Stimulated activated naive CD8-positive, alpha-beta T cell treated with anti-CD3 and anti-CD28 coated beads, Interleukin-15, amount 100 ng/mL, for 72 hours (primary cell): Measurements from ENCODE around the gene C1QTNF6.

Experiments used
- ATAC-seq: fragments of 150-1000 bp; cut with Tn5 transposase; 2 replicates; pipeline ENCODE4 v1.10.0; 2021; ENCODE audit warnings: mild to moderate bottlenecking, moderate library complexity
- DNase-seq, 2 donors: peaks; one replicate each; pipeline ENCODE4 v3.0.0; 2021 to 2022
- H3K27ac Mint-ChIP-seq, 2 donors: one replicate each; pipeline ENCODE4 v1.8.0; 2022; ENCODE audit warnings: mild to moderate bottlenecking in 2 of 2, mixed read lengths in 2 of 2, moderate library complexity in 2 of 2
- H3K27me3 Mint-ChIP-seq: one replicate; pipeline ENCODE4 v1.8.0; 2022; ENCODE audit warnings: mixed read lengths
- H3K4me1 Mint-ChIP-seq: one replicate; pipeline ENCODE4 v1.8.0; 2022; ENCODE audit warnings: mild to moderate bottlenecking, mixed read lengths
- H3K4me3 Mint-ChIP-seq, 2 donors: one replicate each; pipeline ENCODE4 v1.8.0; 2022; ENCODE audit warnings: mild to moderate bottlenecking in 2 of 2, mixed read lengths in 2 of 2, moderate library complexity in 1 of 2
- H3K9me3 Mint-ChIP-seq, 2 donors: one replicate each; pipeline ENCODE4 v1.8.0; 2022; ENCODE audit warnings: mixed read lengths in 2 of 2

The C1QTNF6 gene

GRCh38 chr22:37157516-37158285 is 30.3 kb downstream of the C1QTNF6 start:
- Mint-ChIP-seq H3K4me1 (peaks cover 94% of the 10 kb centered on the region), H3K9me3 (peaks cover 0 to 9% of the 10 kb centered on the region in 2 donors), H3K4me3 (no peak overlapping the region), H3K27me3 (no peaks in the 10 kb centered on the region), H3K27ac (no peak overlapping the region)
- DNase-seq (no peak), ATAC-seq (no peak)

- Mint-ChIP-seq H3K27me3 (no peaks in the 10 kb centered on the region), H3K4me1 (peaks cover 93% of the 10 kb centered on the region), H3K9me3 (peaks cover under 1 to 9% of the 10 kb centered on the region in 2 donors), H3K27ac (peak overlapping the region in 1 of 2 donors; percentile 44), H3K4me3 (no peak overlapping the region)
- DNase-seq (no peak), ATAC-seq (no peak)
Measured at GRCh38 chr22:37156686-37157435, 31.2 kb downstream of the C1QTNF6 start.

DNA sequence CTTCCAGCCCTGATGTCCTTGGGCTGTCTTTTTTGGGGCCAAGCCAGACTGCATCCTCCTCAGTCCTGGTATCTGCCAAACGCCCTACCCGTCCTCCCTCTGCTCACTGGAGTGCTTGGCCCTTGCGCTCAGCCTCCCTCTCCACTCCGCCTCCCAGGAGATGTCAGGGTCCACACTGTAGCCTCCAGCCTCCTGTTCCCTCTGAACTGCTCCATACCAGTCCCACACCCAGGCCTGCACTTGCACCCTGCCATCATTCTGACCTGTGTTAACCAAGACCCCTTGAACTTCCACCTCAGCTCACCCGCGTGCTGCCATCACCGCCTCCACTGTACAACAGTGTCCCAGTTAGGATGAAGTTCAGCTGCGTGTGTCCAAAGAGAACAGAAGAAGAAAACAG is 32.1 kb downstream of the C1QTNF6 start:
- no peak overlapping the region for H3K27ac Mint-ChIP-seq
- ATAC-seq (no peak), DNase-seq (no peak)
- H3K9me3 Mint-ChIP-seq, result peaks cover 9% of the 10 kb centered on the region in 2 donors
- no peak overlapping the region for H3K4me3 Mint-ChIP-seq
- H3K4me1 Mint-ChIP-seq, result peaks cover 93% of the 10 kb centered on the region
- H3K27me3 Mint-ChIP-seq, result no peaks in the 10 kb centered on the region

DNA sequence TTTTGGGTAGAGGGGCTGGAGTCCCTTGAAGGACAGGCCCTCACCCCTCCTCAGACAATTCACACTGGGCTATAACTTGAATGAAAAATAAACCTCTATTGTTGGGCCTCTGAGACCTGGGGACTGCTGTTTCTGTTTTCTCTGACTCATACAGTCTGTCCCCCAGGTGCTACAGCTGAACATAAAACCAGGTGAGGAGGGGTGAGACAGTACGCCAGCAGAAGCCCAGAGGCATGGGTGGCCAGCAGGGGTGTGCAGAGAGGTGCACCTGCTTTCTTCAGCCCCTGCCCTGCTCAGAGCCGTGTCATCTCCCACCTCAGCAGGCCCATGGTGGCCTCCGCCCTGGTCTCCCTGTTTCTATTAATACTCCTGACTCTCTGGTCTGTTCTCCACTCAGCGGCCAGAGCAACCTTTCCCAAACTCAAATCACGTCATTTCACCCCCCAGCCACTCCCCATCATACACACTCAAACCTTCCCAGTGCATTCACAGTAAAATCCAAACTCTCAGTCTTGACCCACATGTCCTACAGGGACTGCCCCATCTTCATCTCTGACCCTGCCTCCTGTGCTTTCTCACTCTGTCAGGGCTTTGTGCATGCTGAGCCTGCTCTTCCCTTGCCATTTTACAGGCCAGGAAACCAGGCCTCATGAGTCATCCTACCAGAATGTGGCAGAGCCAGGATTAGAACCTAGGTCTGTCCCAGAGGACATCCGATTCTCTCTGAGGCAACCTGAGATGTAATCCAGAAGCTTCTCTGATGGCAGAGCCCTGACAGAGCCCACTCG is 32.9 kb downstream of the C1QTNF6 start:
- H3K4me1 Mint-ChIP-seq, result peaks cover 93% of the 10 kb centered on the region
- peak overlapping the region in 1 of 2 donors; percentile 6 for H3K27ac Mint-ChIP-seq
- peak overlapping the region; percentile 7 to 32 for H3K4me3 Mint-ChIP-seq
- no peak for DNase-seq
- ATAC-seq, result peak; percentile 83
- H3K27me3 Mint-ChIP-seq, result no peaks in the 10 kb centered on the region
- H3K9me3 Mint-ChIP-seq, result peaks cover 9 to 15% of the 10 kb centered on the region in 2 donors

DNA sequence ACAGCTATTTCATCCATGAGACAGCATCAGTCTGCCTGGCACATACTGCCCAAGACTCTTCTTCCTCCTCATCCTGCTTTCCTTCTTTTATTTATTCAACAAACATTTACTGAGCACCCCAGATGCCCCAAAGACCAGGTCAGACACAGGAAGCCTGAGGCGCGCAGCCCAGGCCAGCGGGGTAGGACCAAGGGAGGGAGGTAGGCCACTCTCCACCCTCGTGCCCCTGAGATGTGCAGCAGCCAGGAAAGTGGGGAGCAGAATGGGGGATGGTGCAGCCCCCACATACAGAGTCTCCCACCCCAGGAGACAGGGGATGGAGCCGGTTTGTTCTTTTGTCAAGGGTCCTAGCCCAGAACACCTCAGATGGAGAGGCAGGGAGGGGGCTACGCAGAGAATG is 34.1 kb downstream of the C1QTNF6 start:
- peaks cover 86% of the 10 kb centered on the region for H3K4me1 Mint-ChIP-seq

DNA sequence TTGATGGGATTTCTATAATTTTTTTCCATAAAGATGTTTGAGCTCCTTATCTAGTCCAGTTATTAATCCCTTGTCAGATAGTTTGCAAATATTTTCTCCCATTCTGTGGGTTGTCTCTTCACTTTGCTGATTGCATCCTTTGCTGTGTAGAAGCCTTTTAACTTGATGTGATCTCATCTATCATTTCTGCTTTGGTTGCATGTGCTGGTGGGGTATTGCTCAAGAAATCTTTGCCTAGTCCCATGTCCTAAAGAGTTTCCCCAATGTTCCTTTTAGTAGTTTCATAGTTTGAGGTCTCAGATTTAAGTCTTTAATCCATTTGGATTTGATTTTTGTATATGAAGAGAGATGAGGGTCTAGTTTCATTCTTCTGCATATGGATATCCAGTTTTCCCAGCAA is 36.6 kb downstream of the C1QTNF6 start:
- Mint-ChIP-seq H3K4me1 (peaks cover 86% of the 10 kb centered on the region), H3K4me3 (no peak overlapping the region), H3K9me3 (peaks cover 9 to 15% of the 10 kb centered on the region in 2 donors), H3K27ac (no peak overlapping the region), H3K27me3 (no peaks in the 10 kb centered on the region)
- ATAC-seq (no peak), DNase-seq (no peak)

More for the DNA sequence above, 34.1 kb downstream of the C1QTNF6 start:
- Mint-ChIP-seq H3K4me3 (no peak overlapping the region), H3K9me3 (peaks cover 9 to 15% of the 10 kb centered on the region in 2 donors), H3K27ac (no peak overlapping the region), H3K27me3 (no peaks in the 10 kb centered on the region)
- DNase-seq (no peak), ATAC-seq (no peak)

DNA sequence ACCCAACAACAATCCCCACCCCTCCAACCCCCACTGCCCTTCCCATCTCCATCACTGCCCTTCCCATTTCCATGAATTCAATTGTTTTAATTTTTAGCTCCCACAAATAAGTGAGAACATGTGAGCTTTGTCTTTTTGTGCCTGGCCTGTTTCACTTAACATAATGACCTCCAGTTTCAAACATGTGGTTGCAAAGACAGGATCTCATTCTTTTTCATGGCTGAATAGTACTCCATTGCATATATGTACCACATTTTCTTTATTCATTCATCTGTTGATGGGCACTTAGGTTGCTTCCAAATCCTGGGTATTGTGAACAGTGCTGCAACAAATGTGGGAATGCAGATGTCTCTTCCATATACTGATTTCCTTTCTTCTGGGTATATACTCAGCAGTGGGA is 37.3 kb downstream of the C1QTNF6 start:
- no peak for DNase-seq
- no peak for ATAC-seq
- Mint-ChIP-seq H3K27me3 (no peaks in the 10 kb centered on the region), H3K4me1 (peaks cover 86% of the 10 kb centered on the region), H3K4me3 (peak overlapping the region in 1 of 2 donors; percentile 32), H3K9me3 (peaks cover 9 to 15% of the 10 kb centered on the region in 2 donors), H3K27ac (peak overlapping the region in 1 of 2 donors; percentile 98)

DNA sequence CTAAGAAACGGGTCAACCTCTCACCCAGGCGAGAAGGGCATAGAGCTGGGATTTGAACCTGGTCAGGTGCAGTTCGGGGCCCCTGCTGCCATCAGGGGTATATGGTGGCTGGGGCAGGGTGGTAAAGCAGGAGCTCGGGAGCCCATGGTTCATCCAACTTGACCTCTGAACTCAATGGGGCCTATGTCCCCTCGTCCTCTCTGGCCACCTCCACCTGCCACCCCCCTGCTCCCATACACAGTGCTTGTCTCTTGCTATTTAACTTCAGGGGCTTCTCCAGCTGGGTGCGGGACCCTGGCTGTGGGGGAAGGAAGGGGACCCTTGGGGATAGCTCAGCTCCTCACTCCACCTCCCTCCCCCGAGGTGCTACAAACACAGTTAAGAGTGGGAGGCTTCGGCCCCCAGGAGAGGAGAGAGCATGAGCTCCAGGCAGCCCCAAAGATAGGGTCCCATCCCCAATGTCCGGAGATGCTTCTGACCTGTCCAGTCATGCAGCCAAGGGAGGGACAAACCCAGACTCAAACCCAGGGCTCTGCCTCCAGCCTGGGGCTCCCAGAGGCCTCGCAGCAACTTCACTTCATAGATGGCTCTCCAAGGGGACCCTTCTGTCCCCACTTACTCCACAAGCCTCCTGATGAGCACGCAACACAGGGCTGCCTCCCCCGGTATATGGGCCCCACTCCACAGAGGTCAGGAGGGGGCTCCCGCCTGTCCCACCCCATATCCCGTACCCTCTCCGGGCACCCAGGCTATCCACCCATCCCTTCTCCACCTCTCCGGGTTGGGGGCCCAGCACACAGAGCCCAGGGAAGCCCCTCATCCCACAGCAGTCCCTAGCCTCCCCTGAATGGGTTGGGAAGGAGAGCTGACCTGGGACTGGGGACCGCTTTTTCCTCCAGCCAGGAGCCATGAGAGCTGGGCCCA is 39.0 kb downstream of the C1QTNF6 start:
- H3K4me1 Mint-ChIP-seq, result peaks cover 89% of the 10 kb centered on the region
- peak overlapping the region; percentile 98 for H3K27ac Mint-ChIP-seq
- no peak for DNase-seq
- H3K4me3 Mint-ChIP-seq, result peak overlapping the region; percentile 83 to 96
- peak; percentile 27 for ATAC-seq
- H3K9me3 Mint-ChIP-seq, result peaks cover 0 to 15% of the 10 kb centered on the region in 2 donors
- no peaks in the 10 kb centered on the region for H3K27me3 Mint-ChIP-seq

GRCh38 chr22:37148031-37148651 is 39.9 kb downstream of the C1QTNF6 start:
- ATAC-seq, result no peak
- peak overlapping the region; percentile 83 to 96 for H3K4me3 Mint-ChIP-seq

GRCh38 chr22:37147186-37147990 is 40.7 kb downstream of the C1QTNF6 start:
- no peak for ATAC-seq

More at GRCh38 chr22:37148031-37148651, 39.9 kb downstream of the C1QTNF6 start:
- Mint-ChIP-seq H3K4me1 (peaks cover 89% of the 10 kb centered on the region), H3K9me3 (peaks cover 0 to 15% of the 10 kb centered on the region in 2 donors), H3K27ac (peak overlapping the region; percentile 98), H3K27me3 (no peaks in the 10 kb centered on the region)
- no peak for DNase-seq

GRCh38 chr22:37146507-37147180 is 41.4 kb downstream of the C1QTNF6 start:
- DNase-seq (no peak), ATAC-seq (no peak)
- Mint-ChIP-seq H3K4me3 (peak overlapping the region; percentile 83 to 96), H3K9me3 (peaks cover 0 to 12% of the 10 kb centered on the region in 2 donors), H3K27me3 (no peaks in the 10 kb centered on the region), H3K4me1 (peaks cover 91% of the 10 kb centered on the region), H3K27ac (peak overlapping the region; percentile 95 to 98)

More at GRCh38 chr22:37147186-37147990, 40.7 kb downstream of the C1QTNF6 start:
- H3K4me3 Mint-ChIP-seq, result peak overlapping the region; percentile 83 to 96
- DNase-seq, result no peak
- H3K27me3 Mint-ChIP-seq, result no peaks in the 10 kb centered on the region
- H3K27ac Mint-ChIP-seq, result peak overlapping the region; percentile 95 to 98
- peaks cover 89% of the 10 kb centered on the region for H3K4me1 Mint-ChIP-seq
- H3K9me3 Mint-ChIP-seq, result peaks cover 0 to 15% of the 10 kb centered on the region in 2 donors

DNA sequence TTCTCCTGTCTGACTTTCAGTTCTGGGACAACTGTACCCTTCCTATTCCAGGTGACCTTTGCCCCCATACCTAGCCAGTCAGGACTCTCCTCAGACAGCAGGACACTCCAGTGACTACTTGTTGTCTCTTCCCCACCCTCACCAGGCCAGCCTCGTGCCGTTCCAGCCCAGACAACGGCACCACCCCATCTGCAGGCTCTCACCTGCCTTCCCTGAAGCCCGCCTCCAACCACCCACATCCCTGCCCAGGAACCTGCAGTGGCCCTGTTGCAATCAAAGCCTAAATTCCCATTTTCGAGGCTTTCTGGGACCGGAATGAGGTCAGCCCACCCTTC is 42.0 kb downstream of the C1QTNF6 start:
- no peak for ATAC-seq
- peak overlapping the region; percentile 87 to 94 for H3K27ac Mint-ChIP-seq
- DNase-seq, result no peak
- H3K4me3 Mint-ChIP-seq, result peak overlapping the region; percentile 83 to 96
- H3K9me3 Mint-ChIP-seq, result peaks cover 0 to 6% of the 10 kb centered on the region in 2 donors
- no peaks in the 10 kb centered on the region for H3K27me3 Mint-ChIP-seq
- H3K4me1 Mint-ChIP-seq, result peaks cover 91% of the 10 kb centered on the region
